Endothelial cell of umbilical vein (primary cell): ENCODE measurements around the gene KRT79. TPM values are rescaled to one million over a fixed set of nuclear protein-coding genes. Genes with fewer than 3 reads are reported as not detected.

Source experiments
- BruUV-seq: library from RNA; stranded (reverse); fragments of 400-500 nt; replicated peaks from 2 replicates; lab custom pipeline; 2021; lab: Mats Ljungman, UMichigan
- CTCF ChIA-PET: fragments of 300-600, 350-600 bp; sonication (Branson Sonifier 250); formaldehyde crosslinking; loops from one replicate; lab custom pipeline; 2021; ENCODE audit warnings: antibody characterized with exemption, inconsistent platforms; lab: Charles Lee
- POLR2A ChIA-PET: fragments of 300-600, 350-600 bp; sonication (Branson Sonifier 250); formaldehyde crosslinking; loops from one replicate; lab custom pipeline; 2021; ENCODE audit warnings: antibody characterized with exemption, inconsistent platforms; lab: Charles Lee
- DNase-seq: peaks from one replicate; pipeline ENCODE4 v3.0.0-alpha.2; 2011; ENCODE audit warnings: low read depth, low spot score
- FAIRE-seq: peaks from 2 replicates; lab custom pipeline; 2011; peaks lifted over from hg19 to GRCh38; lab: Jason Lieb, UNC
- H2AFZ ChIP-seq: 2 replicates; pipeline ENCODE4 v1.6.0; 2012; ENCODE audit warnings: low read depth, low read length, control low read depth, inconsistent platforms
- H3K27ac ChIP-seq: 2 replicates; pipeline ENCODE4 v1.5.1; 2011; ENCODE audit warnings: low read depth, mild to moderate bottlenecking, control low read depth, low read length, moderate library complexity; ENCODE audit not compliant: insufficient read depth
- H3K27me3 ChIP-seq, 2 experiments: 2 replicates each; pipeline versions ENCODE4 v1.6.0 to v1.6.1; 2011; ENCODE audit warnings: low read length in 2 of 2, mixed read lengths in 1 of 2; ENCODE audit not compliant: control insufficient read depth in 2 of 2, insufficient read depth in 2 of 2
- H3K36me3 ChIP-seq, 2 experiments: 2 replicates in 1 of 2; 3 replicates in 1 of 2; pipeline ENCODE4 v1.5.1; 2011; ENCODE audit warnings: low read length in 2 of 2, mild to moderate bottlenecking in 1 of 2, moderate library complexity in 1 of 2; ENCODE audit not compliant: control insufficient read depth in 2 of 2, insufficient read depth in 2 of 2; ENCODE audit errors: extremely low read depth in 1 of 2
- H3K4me1 ChIP-seq: 3 replicates; pipeline ENCODE4 v1.5.1; 2011; ENCODE audit warnings: mild to moderate bottlenecking, low read length; ENCODE audit not compliant: control insufficient read depth, insufficient read depth; ENCODE audit errors: extremely low read depth
- H3K4me2 ChIP-seq: 2 replicates; pipeline ENCODE4 v1.6.1; 2011; ENCODE audit warnings: low read length, control low read depth, mixed read lengths; ENCODE audit not compliant: insufficient read depth
- H3K4me3 ChIP-seq, 3 experiments: fragments of 200-600 bp in 1 of 3; sonication (generic), shearing (Covaris generic) in 1 of 3; replicated peaks in 1 of 3; 2 replicates each; pipeline ENCODE4 v1.5.1; 2011 to 2016; ENCODE audit warnings: control low read depth in 3 of 3, low read length in 3 of 3, mild to moderate bottlenecking in 2 of 3, inconsistent platforms in 1 of 3, low read depth in 1 of 3, moderate library complexity in 1 of 3; ENCODE audit not compliant: insufficient read depth in 1 of 3
- H3K79me2 ChIP-seq: 2 replicates; pipeline ENCODE4 v1.6.0; 2012; ENCODE audit warnings: low read length, inconsistent platforms; ENCODE audit not compliant: control insufficient read depth, insufficient read depth
- H3K9ac ChIP-seq: replicated peaks from 2 replicates; pipeline ENCODE3; 2011; ENCODE audit warnings: low read length, control low read depth; ENCODE audit not compliant: insufficient read depth; ENCODE audit errors: extremely low read depth
- H3K9me1 ChIP-seq: replicated peaks from 3 replicates; pipeline ENCODE4 v1.6.0; 2011; ENCODE audit warnings: mild to moderate bottlenecking, low read length; ENCODE audit not compliant: control insufficient read depth, insufficient read depth; ENCODE audit errors: extremely low read depth
- H3K9me3 ChIP-seq: replicated peaks from 2 replicates; pipeline ENCODE4 v1.5.1; 2012; ENCODE audit warnings: low read length, inconsistent platforms; ENCODE audit not compliant: control insufficient read depth, insufficient read depth
- H4K20me1 ChIP-seq: replicated peaks from 2 replicates; pipeline ENCODE3; 2011; ENCODE audit warnings: mild to moderate bottlenecking, low read length; ENCODE audit not compliant: control insufficient read depth, insufficient read depth; ENCODE audit errors: extremely low read depth
- EZH2 ChIP-seq: IDR thresholded peaks from 2 replicates; pipeline ENCODE4 v1.6.1; 2012; ENCODE audit warnings: borderline replicate concordance, low read depth, mild to moderate bottlenecking, moderate library complexity, low read length, inconsistent platforms; ENCODE audit not compliant: severe bottlenecking
- FOS ChIP-seq: IDR thresholded peaks from 2 replicates; pipeline ENCODE4 v1.6.1; 2011; ENCODE audit warnings: mild to moderate bottlenecking, low read length, moderate library complexity, borderline replicate concordance; ENCODE audit not compliant: insufficient read depth
- GATA2 ChIP-seq: IDR thresholded peaks from 2 replicates; pipeline ENCODE4 v1.7.0; 2011; ENCODE audit warnings: low read depth, mild to moderate bottlenecking, moderate library complexity, mixed read lengths, low read length; ENCODE audit not compliant: insufficient read length, insufficient read depth
- JUN ChIP-seq: IDR thresholded peaks from 2 replicates; pipeline ENCODE4 v1.6.1; 2011; ENCODE audit warnings: borderline replicate concordance, low read depth; ENCODE audit not compliant: insufficient read length, insufficient read depth
- MAX ChIP-seq: IDR thresholded peaks from 2 replicates; pipeline ENCODE4 v1.6.1; 2011; ENCODE audit not compliant: insufficient read depth, insufficient read length
- MYC ChIP-seq: IDR thresholded peaks from one replicate; pipeline ENCODE4 v1.6.1; 2011; ENCODE audit warnings: mild to moderate bottlenecking, low read depth, low read length
- POLR2A ChIP-seq: IDR thresholded peaks from 2 replicates; pipeline ENCODE4 v1.6.1; 2012; ENCODE audit warnings: low read depth, mild to moderate bottlenecking, control low read depth, low read length
- POLR2AphosphoS5 ChIP-seq: IDR thresholded peaks from 2 replicates; pipeline ENCODE4 v1.6.1; 2012; ENCODE audit warnings: low read depth, mild to moderate bottlenecking, control low read depth, low read length, moderate library complexity; ENCODE audit not compliant: insufficient read depth
- dilution Hi-C: fragments of 300-500 bp; cut with MboI; formaldehyde crosslinking; loops from one replicate; pipeline ENCODE4 v1.15.0; 2019; ENCODE audit warnings: low sequenced_read_pairs; ENCODE audit not compliant: extremely low pct_ligation_motif_present
- intact Hi-C: fragments of 100-400 bp; cut with micrococcal nuclease; formaldehyde crosslinking; loops from one replicate; pipeline ENCODE4 v1.10.0; 2022
- polyA plus RNA-seq, 4 experiments: library from polyadenylated mRNA; depleted of rRNA in 3 of 4; stranded (reverse) in 3 of 4; unstranded in 1 of 4; fragments of >200 nt; gene quantifications; 2 replicates each; pipeline versions ENCODE4 v1.2.1 to v1.2.3, GENCODE V29; 2011 to 2012; ENCODE audit warnings: missing spikeins in 1 of 4
- total RNA-seq: library from RNA; stranded (reverse); gene quantifications from 2 replicates; pipeline ENCODE4 v1.2.3, GENCODE V29; 2021
- TF ChIP-seq, protein P1 (sequence below), 2 donors: IDR thresholded peaks; 1 replicate in 1 of 2; 2 replicates in 1 of 2; pipeline ENCODE4 v1.5.1; 2011; ENCODE audit warnings: low read length in 2 of 2, mild to moderate bottlenecking in 2 of 2, moderate library complexity in 2 of 2, control low read depth in 1 of 2, inconsistent platforms in 1 of 2, low read depth in 1 of 2; ENCODE audit not compliant: insufficient read depth in 1 of 2; ENCODE audit errors: extremely low read depth in 1 of 2

KRT79 gene
- total and polyA plus RNA-seq, 2 donors (not counting 3 experiments of a cell fraction or from before 2014, with no cell fraction given), result not detected

DNA sequence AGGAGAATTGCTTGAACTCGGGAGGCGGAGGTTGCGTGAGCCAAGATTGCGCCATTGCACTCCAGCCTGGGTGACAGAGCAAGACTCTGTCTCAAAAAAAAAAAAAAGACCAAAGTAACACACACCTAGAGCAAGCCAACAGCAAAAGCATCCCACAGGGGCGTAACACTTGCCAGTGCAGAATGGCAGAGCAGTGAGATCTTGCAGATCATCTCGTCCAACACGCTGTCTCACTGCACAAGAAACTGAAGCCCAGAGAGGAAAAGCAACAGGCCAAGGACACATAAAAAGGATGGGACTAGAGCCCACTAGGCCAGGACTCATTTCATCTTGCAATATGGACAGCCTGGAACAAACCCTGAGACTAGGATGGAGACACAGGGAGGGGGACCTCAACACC lies 27.4 kb upstream of the KRT79 start:
- H3K27me3 ChIP-seq, result peaks cover 0 to 3% of the 10 kb centered on the region in 2 experiments
- FAIRE-seq (no peak), DNase-seq (no peak)
- no peak overlapping the region for H3K4me2 ChIP-seq
- no peaks in the 10 kb centered on the region for H3K79me2 ChIP-seq
- no peaks in the 10 kb centered on the region for H4K20me1 ChIP-seq
- no peaks in the 10 kb centered on the region for H3K4me1 ChIP-seq
- H3K9me3 ChIP-seq, result no peaks in the 10 kb centered on the region
- H2AFZ ChIP-seq, result no peak overlapping the region
- H3K36me3 ChIP-seq, result no peaks in the 10 kb centered on the region
- TF ChIP-seq POLR2AphosphoS5 (no peak), GATA2 (no peak), MAX (no peak), MYC (no peak), JUN (no peak), EZH2 (no peak), POLR2A (no peak), FOS (no peak)
- TF ChIP-seq, protein P1, sequence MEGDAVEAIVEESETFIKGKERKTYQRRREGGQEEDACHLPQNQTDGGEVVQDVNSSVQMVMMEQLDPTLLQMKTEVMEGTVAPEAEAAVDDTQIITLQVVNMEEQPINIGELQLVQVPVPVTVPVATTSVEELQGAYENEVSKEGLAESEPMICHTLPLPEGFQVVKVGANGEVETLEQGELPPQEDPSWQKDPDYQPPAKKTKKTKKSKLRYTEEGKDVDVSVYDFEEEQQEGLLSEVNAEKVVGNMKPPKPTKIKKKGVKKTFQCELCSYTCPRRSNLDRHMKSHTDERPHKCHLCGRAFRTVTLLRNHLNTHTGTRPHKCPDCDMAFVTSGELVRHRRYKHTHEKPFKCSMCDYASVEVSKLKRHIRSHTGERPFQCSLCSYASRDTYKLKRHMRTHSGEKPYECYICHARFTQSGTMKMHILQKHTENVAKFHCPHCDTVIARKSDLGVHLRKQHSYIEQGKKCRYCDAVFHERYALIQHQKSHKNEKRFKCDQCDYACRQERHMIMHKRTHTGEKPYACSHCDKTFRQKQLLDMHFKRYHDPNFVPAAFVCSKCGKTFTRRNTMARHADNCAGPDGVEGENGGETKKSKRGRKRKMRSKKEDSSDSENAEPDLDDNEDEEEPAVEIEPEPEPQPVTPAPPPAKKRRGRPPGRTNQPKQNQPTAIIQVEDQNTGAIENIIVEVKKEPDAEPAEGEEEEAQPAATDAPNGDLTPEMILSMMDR (IDR thresholded peaks at IDR 0.05; ENCODE audit: extremely low read depth in 1 of 2, insufficient read depth in 1 of 2, low read depth in 1 of 2, low read length in 2 of 2), result no peak
- no TSS peak for BruUV-seq
- dilution Hi-C loops, result no loop called here
- no peaks in the 10 kb centered on the region for H3K9me1 ChIP-seq
- H3K27ac ChIP-seq, result no peak overlapping the region
- intact Hi-C loops, result loop anchor here (10.0 kb wide), 1 partner anchor 167 kb away; no protein-coding TSS in a partner anchor
- no peak overlapping the region for H3K9ac ChIP-seq
- H3K4me3 ChIP-seq, result no peak overlapping the region
- CTCF ChIA-PET, result interaction anchor here (1.0 to 1.4 kb wide), 3 partner anchors 9 to 278 kb away, joined by 3 to 5 read pairs (median 5); no protein-coding TSS in a partner anchor
- POLR2A ChIA-PET, result interaction anchor here (0.7 kb wide), 1 partner anchor 9 kb away, joined by 4 read pairs; no protein-coding TSS in a partner anchor
